Parathyroid adenoma (tissue), 2 donors: ENCODE data around the gene MPPED1.

Experiments
- H2AFZ ChIP-seq: fragments of 300-600 bp; sonication (generic); one replicate; pipeline ENCODE4 v1.7.0; 2017; ENCODE audit warnings: antibody characterized with exemption, mild to moderate bottlenecking
- H3K27ac ChIP-seq: fragments of 300-600 bp; sonication (generic); one replicate; pipeline ENCODE4 v1.7.0; 2017
- H3K27me3 ChIP-seq: fragments of 300-600 bp; sonication (generic); one replicate; pipeline ENCODE4 v1.7.0; 2017; ENCODE audit warnings: low read length; ENCODE audit not compliant: control insufficient read depth, insufficient read depth
- H3K36me3 ChIP-seq: fragments of 300-600 bp; sonication (generic); one replicate; pipeline ENCODE4 v1.7.0; 2017; ENCODE audit warnings: low read length; ENCODE audit not compliant: control insufficient read depth, insufficient read depth
- H3K4me1 ChIP-seq: fragments of 300-600 bp; sonication (generic); one replicate; pipeline ENCODE4 v1.7.0; 2017; ENCODE audit warnings: control low read depth
- H3K4me2 ChIP-seq: fragments of 300-600 bp; sonication (generic); one replicate; pipeline ENCODE4 v1.7.0; 2017; ENCODE audit warnings: low read length
- H3K4me3 ChIP-seq: fragments of 300-600 bp; sonication (generic); one replicate; pipeline ENCODE4 v1.7.0; 2017; ENCODE audit warnings: low read depth, low read length
- H3K79me2 ChIP-seq: fragments of 300-600 bp; sonication (generic); one replicate; pipeline ENCODE4 v1.7.0; 2017; ENCODE audit warnings: control low read depth
- H3K9ac ChIP-seq: fragments of 300-600 bp; sonication (generic); one replicate; pipeline ENCODE4 v1.7.0; 2017; ENCODE audit warnings: mild to moderate bottlenecking
- H3K9me3 ChIP-seq: fragments of 300-600 bp; sonication (generic); one replicate; pipeline ENCODE4 v1.7.0; 2017; ENCODE audit warnings: low read length; ENCODE audit not compliant: control insufficient read depth
- CTCF ChIP-seq: fragments of 300-600 bp; sonication (generic); IDR thresholded peaks from one replicate; pipeline ENCODE4 v1.7.0; 2017; ENCODE audit warnings: antibody characterized with exemption, mild to moderate bottlenecking
- donor health status: primary hyperparathyroidism.

The MPPED1 gene

DNA sequence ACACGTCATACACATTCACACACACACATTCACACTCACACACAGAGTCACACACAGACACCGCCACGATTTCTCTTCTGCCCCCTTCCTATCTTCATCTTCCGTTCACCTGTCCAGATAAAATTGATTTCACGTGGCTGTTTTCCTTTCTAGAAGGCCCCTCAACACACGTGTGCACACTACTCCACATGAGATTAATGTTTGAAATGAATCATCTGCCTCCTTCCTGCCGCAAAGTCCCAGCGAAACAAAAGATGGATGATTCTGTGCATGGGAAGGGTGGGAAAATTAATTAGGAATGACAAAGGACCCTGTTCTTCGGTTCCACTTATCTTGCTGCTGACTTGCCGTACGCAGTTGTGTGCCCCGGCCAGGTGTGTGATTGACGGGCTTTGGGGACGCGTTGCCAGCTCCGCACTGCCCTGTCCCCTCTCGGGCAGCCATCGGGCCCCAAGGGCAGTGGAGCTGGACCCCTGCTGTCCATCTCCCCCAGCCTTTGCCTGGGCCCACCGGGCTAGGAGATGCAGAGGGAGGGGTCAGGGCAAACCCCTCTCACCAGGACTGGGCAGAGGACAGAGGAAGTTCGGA is 73.8 kb downstream of the MPPED1 start:
- H3K79me2 ChIP-seq = no peaks in the 10 kb centered on the region
- no peak for TF ChIP-seq CTCF
- no peaks in the 10 kb centered on the region for H3K36me3 ChIP-seq
- no peaks in the 10 kb centered on the region for H3K27me3 ChIP-seq
- no peak overlapping the region for H3K27ac ChIP-seq
- no peaks in the 10 kb centered on the region for H3K4me1 ChIP-seq
- no peak overlapping the region for H3K9ac ChIP-seq
- H3K9me3 ChIP-seq = no peaks in the 10 kb centered on the region
- no peak overlapping the region for H3K4me2 ChIP-seq
- H3K4me3 ChIP-seq = no peak overlapping the region
- H2AFZ ChIP-seq = no peak overlapping the region

DNA sequence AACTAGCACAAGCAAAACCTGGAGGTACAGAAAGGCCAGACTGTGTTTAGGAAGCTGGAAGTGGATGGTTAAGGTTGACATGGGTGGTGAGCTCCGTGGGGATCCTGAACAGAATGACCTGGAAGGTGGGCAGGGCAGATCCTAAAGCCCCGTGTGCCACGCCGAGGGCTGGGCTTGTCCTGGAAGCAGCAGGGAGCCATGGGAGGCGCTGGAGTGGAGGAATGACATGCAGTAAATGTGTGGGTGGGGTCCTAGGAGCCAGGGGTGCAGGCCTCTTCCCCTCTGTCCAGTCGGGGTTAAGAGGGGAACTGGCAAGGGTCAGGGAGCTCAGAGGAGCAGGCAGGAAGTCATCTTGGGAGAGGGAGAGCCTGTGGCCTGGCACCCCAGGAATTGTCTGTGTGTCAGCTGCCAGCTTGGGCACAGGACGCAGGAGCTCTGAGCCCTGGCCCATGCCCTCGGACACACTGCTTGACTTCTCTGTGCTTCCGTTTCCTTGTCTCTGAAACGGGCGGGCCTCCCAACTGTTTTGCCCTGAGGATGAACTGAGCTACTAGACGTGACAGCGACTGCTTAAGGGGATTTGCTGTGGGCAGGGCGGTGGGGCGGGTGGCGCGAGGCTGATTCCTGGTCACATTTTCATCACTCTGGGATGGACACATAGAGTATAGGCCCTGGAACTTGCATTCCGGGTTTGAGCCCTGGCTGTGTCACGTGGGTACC is 75.7 kb downstream of the MPPED1 start:
- H3K36me3 ChIP-seq = no peaks in the 10 kb centered on the region
- no peaks in the 10 kb centered on the region for H3K27me3 ChIP-seq
- H3K4me2 ChIP-seq = no peak overlapping the region
- no peak overlapping the region for H3K4me3 ChIP-seq
- no peaks in the 10 kb centered on the region for H3K9me3 ChIP-seq
- no peak for TF ChIP-seq CTCF
- no peak overlapping the region for H3K9ac ChIP-seq
- no peaks in the 10 kb centered on the region for H3K79me2 ChIP-seq
- H3K4me1 ChIP-seq = no peaks in the 10 kb centered on the region
- no peak overlapping the region for H2AFZ ChIP-seq
- no peak overlapping the region for H3K27ac ChIP-seq

DNA sequence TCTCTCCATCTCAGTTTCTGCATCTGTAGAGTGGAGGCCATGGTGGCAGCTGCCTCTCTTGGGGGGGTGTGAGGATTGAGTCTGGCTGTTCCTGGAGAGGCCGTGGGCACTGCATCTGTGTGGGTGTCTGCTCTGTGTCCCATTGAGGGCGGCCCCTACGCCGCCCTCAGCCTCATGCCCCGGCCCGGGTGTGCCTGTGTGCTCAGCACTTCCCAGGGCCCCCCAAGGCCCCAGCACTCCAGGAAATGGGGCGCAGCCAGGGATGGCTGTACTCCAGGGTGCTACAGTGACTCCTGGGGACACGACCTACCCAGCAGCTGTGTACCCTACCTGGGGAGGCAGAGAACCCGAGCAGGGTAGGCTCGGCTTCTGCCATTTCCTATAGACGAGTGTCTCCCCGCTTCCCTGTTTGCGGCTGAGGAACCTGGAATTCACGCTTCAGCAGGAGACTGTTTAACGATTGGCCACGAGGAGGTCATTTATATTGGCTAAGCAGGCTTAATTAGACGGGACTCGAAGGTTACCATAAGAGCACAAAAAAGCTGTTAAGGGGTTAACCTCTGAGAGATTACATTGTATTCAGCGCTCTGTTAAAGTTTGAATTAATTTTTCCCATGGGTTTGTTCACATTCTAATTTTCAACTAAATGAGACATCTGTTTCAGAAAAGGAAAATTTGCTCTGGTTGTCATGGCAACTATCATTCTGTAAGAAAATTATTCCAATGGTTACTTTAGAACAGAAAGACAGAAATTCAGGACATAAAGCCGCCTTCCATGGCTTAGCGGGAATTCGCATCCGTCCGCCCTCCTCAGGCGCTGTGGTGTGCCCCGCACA is 76.4 kb downstream of the MPPED1 start:
- H3K4me3 ChIP-seq = no peak overlapping the region

GRCh38 chr22:43488937-43489336 is 77.1 kb downstream of the MPPED1 start:
- Histone ChIP-seq H3K9me3 (no peaks in the 10 kb centered on the region), H3K4me1 (no peaks in the 10 kb centered on the region), H3K27ac (no peak overlapping the region), H3K79me2 (no peaks in the 10 kb centered on the region), H3K4me2 (no peak overlapping the region), H3K4me3 (no peak overlapping the region), H2AFZ (no peak overlapping the region), H3K9ac (no peak overlapping the region), H3K27me3 (no peaks in the 10 kb centered on the region), H3K36me3 (no peaks in the 10 kb centered on the region)
- TF ChIP-seq CTCF = no peak

More for the DNA sequence above, 76.4 kb downstream of the MPPED1 start:
- Histone ChIP-seq H2AFZ (no peak overlapping the region), H3K4me1 (no peaks in the 10 kb centered on the region), H3K27ac (no peak overlapping the region), H3K36me3 (no peaks in the 10 kb centered on the region), H3K27me3 (no peaks in the 10 kb centered on the region), H3K9ac (no peak overlapping the region), H3K4me2 (no peak overlapping the region), H3K9me3 (no peaks in the 10 kb centered on the region), H3K79me2 (no peaks in the 10 kb centered on the region)
- no peak for TF ChIP-seq CTCF
